ENCODE measurements around the gene USH2A.

The USH2A gene

DNA sequence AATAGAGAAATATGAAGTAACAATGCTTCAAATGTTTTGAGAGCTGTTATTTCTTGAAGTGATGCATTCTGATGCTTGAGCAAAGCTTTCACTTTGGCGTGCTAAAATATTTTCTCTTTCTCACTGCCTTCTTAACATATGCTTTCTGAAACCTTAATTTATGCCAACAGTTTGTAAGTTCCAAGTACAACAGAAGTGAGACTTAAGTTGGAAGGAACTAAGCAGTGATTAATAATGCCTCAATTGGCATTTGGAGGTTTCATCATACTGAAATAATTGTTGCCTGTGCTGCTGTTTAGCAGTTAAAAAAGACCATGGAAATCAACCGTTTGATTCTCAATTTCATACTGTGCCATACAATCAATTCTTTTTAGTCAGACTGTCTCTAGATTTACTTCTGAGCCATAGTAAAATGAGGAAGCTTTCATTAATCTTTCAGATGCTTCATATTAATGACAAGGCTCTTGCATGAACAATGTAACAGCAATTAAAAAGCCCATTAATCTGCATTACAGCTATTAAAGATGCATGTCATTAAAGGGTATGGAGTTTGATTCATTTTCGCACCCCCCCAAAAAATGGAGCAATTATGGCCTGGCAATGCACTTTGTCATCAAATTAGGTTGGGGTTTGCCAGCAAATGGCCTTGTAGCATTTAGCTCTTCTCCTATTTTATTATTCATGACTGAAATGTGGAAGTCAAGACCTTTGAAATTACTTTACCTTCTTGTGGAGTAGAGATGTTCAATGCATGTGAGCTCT lies 375.3 kb downstream of the USH2A start (continued):
- TF ChIP-seq, protein P1, sequence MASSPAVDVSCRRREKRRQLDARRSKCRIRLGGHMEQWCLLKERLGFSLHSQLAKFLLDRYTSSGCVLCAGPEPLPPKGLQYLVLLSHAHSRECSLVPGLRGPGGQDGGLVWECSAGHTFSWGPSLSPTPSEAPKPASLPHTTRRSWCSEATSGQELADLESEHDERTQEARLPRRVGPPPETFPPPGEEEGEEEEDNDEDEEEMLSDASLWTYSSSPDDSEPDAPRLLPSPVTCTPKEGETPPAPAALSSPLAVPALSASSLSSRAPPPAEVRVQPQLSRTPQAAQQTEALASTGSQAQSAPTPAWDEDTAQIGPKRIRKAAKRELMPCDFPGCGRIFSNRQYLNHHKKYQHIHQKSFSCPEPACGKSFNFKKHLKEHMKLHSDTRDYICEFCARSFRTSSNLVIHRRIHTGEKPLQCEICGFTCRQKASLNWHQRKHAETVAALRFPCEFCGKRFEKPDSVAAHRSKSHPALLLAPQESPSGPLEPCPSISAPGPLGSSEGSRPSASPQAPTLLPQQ (tag by site-specific recombination; IDR thresholded peaks at IDR 0.05) = no peak
- TF ChIP-seq ZFP41 (tag by site-specific recombination; IDR thresholded peaks at IDR 0.05; ENCODE audit: borderline replicate concordance) = no peak
- TF ChIP-seq ZNF394 (tag by site-specific recombination; IDR thresholded peaks at IDR 0.05; ENCODE audit: borderline replicate concordance) = no peak
- TF ChIP-seq ZNF768 (tag by site-specific recombination; IDR thresholded peaks at IDR 0.05) = no peak
- TF ChIP-seq ZNF114 (tag by site-specific recombination; IDR thresholded peaks at IDR 0.05) = no peak

DNA sequence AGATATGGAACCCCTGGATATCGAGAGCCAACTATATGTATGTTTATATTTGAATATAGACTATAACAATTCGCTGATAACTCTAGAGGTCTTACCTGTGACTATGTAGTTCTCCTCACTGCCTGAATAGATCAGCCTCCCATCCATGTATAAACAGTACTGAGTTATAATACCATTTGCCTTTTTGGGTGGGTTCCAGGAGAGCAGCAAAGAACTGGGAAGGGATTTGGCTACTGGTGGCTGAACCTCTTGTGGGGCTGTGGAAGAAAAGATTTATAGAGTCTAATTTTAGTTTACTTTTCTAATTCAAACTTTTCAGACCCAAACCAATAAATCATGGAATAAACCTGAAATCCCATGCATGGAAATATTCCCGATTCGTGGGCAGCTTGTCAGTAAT lies 376.9 kb downstream of the USH2A start:
- Histone ChIP-seq H3K9me3 (ENCODE audit: control insufficient read depth, insufficient read depth, low read depth, low read length) (no peaks in the 10 kb centered on the region), H3K27ac (ENCODE audit: extremely low read depth, low read depth, low read length) (no peak overlapping the region), H3K4me3 (ENCODE audit: low read depth, low read length) (no peak overlapping the region), H3K36me3 (ENCODE audit: control insufficient read depth in 2 of 2, insufficient read depth in 1 of 2, low read length in 2 of 2) (no peaks in the 10 kb centered on the region), H3K4me1 (ENCODE audit: control insufficient read depth, insufficient read depth, low read length) (no peaks in the 10 kb centered on the region)
- POLR2A ChIA-PET = no interaction called here
- CTCF ChIA-PET = no interaction called here
- no peak for TF ChIP-seq ZFP41 (tag by site-specific recombination; IDR thresholded peaks at IDR 0.05; ENCODE audit: borderline replicate concordance)
- no peak for TF ChIP-seq ZNF610 (tag by site-specific recombination; IDR thresholded peaks at IDR 0.05; ENCODE audit: borderline replicate concordance)
- TF ChIP-seq, protein P2, sequence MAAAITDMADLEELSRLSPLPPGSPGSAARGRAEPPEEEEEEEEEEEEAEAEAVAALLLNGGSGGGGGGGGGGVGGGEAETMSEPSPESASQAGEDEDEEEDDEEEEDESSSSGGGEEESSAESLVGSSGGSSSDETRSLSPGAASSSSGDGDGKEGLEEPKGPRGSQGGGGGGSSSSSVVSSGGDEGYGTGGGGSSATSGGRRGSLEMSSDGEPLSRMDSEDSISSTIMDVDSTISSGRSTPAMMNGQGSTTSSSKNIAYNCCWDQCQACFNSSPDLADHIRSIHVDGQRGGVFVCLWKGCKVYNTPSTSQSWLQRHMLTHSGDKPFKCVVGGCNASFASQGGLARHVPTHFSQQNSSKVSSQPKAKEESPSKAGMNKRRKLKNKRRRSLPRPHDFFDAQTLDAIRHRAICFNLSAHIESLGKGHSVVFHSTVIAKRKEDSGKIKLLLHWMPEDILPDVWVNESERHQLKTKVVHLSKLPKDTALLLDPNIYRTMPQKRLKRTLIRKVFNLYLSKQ (tag by site-specific recombination; IDR thresholded peaks at IDR 0.05; ENCODE audit: borderline replicate concordance) = no peak
- no peak for TF ChIP-seq ZXDB (tag by site-specific recombination; IDR thresholded peaks at IDR 0.05)
- no peak for TF ChIP-seq ZNF274 (IDR thresholded peaks at IDR 0.05; ENCODE audit: low read length)
- no peak for TF ChIP-seq ZNF274 (tag by site-specific recombination; IDR thresholded peaks at IDR 0.05; ENCODE audit: borderline replicate concordance)
- TF ChIP-seq, protein P3, sequence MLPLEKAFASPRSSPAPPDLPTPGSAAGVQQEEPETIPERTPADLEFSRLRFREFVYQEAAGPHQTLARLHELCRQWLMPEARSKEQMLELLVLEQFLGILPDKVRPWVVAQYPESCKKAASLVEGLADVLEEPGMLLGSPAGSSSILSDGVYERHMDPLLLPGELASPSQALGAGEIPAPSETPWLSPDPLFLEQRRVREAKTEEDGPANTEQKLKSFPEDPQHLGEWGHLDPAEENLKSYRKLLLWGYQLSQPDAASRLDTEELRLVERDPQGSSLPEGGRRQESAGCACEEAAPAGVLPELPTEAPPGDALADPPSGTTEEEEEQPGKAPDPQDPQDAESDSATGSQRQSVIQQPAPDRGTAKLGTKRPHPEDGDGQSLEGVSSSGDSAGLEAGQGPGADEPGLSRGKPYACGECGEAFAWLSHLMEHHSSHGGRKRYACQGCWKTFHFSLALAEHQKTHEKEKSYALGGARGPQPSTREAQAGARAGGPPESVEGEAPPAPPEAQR (tag by site-specific recombination; IDR thresholded peaks at IDR 0.05) = no peak
- no peak for TF ChIP-seq KLF1 (tag by site-specific recombination; IDR thresholded peaks at IDR 0.05)
- no peak for TF ChIP-seq ZNF302 (tag by site-specific recombination; IDR thresholded peaks at IDR 0.05; ENCODE audit: low read depth)
- TF ChIP-seq, protein P4, sequence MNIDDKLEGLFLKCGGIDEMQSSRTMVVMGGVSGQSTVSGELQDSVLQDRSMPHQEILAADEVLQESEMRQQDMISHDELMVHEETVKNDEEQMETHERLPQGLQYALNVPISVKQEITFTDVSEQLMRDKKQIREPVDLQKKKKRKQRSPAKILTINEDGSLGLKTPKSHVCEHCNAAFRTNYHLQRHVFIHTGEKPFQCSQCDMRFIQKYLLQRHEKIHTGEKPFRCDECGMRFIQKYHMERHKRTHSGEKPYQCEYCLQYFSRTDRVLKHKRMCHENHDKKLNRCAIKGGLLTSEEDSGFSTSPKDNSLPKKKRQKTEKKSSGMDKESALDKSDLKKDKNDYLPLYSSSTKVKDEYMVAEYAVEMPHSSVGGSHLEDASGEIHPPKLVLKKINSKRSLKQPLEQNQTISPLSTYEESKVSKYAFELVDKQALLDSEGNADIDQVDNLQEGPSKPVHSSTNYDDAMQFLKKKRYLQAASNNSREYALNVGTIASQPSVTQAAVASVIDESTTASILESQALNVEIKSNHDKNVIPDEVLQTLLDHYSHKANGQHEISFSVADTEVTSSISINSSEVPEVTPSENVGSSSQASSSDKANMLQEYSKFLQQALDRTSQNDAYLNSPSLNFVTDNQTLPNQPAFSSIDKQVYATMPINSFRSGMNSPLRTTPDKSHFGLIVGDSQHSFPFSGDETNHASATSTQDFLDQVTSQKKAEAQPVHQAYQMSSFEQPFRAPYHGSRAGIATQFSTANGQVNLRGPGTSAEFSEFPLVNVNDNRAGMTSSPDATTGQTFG (tag by site-specific recombination; IDR thresholded peaks at IDR 0.05; ENCODE audit: borderline replicate concordance) = no peak
- TF ChIP-seq, protein P5, sequence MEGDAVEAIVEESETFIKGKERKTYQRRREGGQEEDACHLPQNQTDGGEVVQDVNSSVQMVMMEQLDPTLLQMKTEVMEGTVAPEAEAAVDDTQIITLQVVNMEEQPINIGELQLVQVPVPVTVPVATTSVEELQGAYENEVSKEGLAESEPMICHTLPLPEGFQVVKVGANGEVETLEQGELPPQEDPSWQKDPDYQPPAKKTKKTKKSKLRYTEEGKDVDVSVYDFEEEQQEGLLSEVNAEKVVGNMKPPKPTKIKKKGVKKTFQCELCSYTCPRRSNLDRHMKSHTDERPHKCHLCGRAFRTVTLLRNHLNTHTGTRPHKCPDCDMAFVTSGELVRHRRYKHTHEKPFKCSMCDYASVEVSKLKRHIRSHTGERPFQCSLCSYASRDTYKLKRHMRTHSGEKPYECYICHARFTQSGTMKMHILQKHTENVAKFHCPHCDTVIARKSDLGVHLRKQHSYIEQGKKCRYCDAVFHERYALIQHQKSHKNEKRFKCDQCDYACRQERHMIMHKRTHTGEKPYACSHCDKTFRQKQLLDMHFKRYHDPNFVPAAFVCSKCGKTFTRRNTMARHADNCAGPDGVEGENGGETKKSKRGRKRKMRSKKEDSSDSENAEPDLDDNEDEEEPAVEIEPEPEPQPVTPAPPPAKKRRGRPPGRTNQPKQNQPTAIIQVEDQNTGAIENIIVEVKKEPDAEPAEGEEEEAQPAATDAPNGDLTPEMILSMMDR (tag by site-specific recombination; IDR thresholded peaks at IDR 0.05) = no peak

Data from HEK293 (cell line).